Peyer's patch (tissue), 4 donors: ENCODE data around the gene KIF5B. TPM values are rescaled to one million over a fixed set of nuclear protein-coding genes. Genes with fewer than 3 reads are reported as not detected.
"Not testable (repeated sequence)": the region's sequence is repeated elsewhere in the genome, so short reads cannot be mapped to it uniquely, and the experiment has no call there.

Experiments used
- DNase-seq, 3 donors: peaks; one replicate each; pipeline ENCODE4 v3.0.0-alpha.2; 2017 to 2019
- H3K27ac ChIP-seq, 4 donors: fragments of 200-600 bp; sonication (generic); one replicate each; pipeline ENCODE4 v1.5.1; 2016 to 2019
- H3K27me3 ChIP-seq, 2 donors: fragments of 200-600 bp; sonication (generic); one replicate each; pipeline ENCODE4 v1.5.1; 2019
- H3K36me3 ChIP-seq, 3 donors: fragments of 200-600 bp; sonication (generic); one replicate each; pipeline ENCODE4 v1.5.1; 2016 to 2019
- H3K4me1 ChIP-seq, 4 donors: fragments of 200-600 bp; sonication (generic); one replicate each; pipeline ENCODE4 v1.5.1; 2016 to 2019
- H3K4me3 ChIP-seq, 4 donors: fragments of 200-600 bp; sonication (generic); 1 replicate in 3 of 4; 2 replicates in 1 of 4; pipeline ENCODE4 v1.5.1; 2016 to 2019; ENCODE audit warnings: mild to moderate bottlenecking in 1 of 4
- H3K9me3 ChIP-seq, 4 donors: fragments of 200-600 bp; sonication (generic); one replicate each; pipeline ENCODE4 v1.5.1; 2016 to 2019; ENCODE audit warnings: mild to moderate bottlenecking in 1 of 4
- CTCF ChIP-seq, 6 experiments: fragments of 450-650 bp in 4 of 6; fragments of 200-600 bp in 2 of 6; sonication (generic) in 1 of 6; IDR thresholded peaks; one replicate each; pipeline ENCODE4 v1.5.1; 2017 to 2019; ENCODE audit warnings: antibody characterized with exemption in 6 of 6, mild to moderate bottlenecking in 3 of 6, moderate library complexity in 1 of 6
- POLR2A ChIP-seq, 2 donors: fragments of 450-650 bp; IDR thresholded peaks; one replicate each; pipeline ENCODE4 v1.5.1; 2017; ENCODE audit warnings: antibody characterized with exemption in 2 of 2, mild to moderate bottlenecking in 2 of 2, moderate library complexity in 2 of 2
- total RNA-seq, 4 donors: library from RNA; depleted of rRNA; stranded (reverse); fragments of >200 nt; gene quantifications; one replicate each; pipeline ENCODE4 v1.1.0, GENCODE V29; 2016

The KIF5B gene
- total RNA-seq, 4 donors from 2014 or later = 69.1 to 124 (median 83.9) TPM

DNA sequence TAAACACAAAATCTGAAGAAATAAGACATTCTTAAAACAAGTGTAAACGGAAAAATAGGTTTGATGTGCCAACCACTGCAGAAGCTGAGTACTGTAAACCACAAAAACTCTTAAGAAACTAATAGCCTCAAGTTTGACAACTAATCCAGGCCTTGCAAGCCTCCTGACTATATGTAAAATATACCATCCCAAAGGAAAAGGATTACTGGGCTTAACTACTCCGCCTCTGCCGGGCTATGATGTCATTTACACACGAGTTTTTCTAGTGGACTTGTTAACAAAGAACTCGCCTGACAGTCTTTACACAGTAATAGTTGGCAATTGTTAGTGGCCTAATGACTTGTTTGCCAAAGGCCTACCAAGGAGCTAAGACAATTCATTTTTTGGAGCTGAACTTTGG, 2.1 kb downstream of the KIF5B start:
- Histone ChIP-seq H3K9me3 (no peaks in the 10 kb centered on the region), H3K4me1 (peaks cover 0 to 54% (median 11%) of the 10 kb centered on the region in 4 donors), H3K4me3 (peak overlapping the region; percentile 84 to 98 (median 94)), H3K27ac (peak overlapping the region in 3 of 4 donors; percentile 11 to 99 (median 22)), H3K36me3 (no peaks in the 10 kb centered on the region), H3K27me3 (no peaks in the 10 kb centered on the region)
- TF ChIP-seq POLR2A (IDR thresholded peaks at IDR 0.05) (no peak), CTCF (IDR thresholded peaks at IDR 0.05) (peak in 1 of 6 experiments; percentile 2)
- no peak for DNase-seq

DNA sequence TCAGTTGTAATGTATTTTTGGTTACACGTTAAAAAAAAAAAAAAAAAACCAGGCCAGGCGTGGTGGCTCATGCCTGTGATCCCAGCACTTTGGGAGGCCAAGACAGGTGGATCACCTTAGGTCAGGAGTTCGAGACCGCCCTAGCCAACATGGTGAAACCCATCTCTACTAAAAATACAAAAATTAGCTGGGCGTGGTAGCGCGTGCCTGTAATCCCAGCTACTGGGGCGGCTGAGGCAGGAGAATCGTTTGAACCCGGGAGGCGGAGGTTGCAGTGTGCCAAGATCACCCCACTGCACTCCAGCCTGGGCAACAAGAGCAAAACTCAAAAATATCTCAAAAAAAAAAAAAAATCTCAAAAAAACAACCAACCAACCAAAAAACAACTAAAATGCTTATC, 2.8 kb downstream of the KIF5B start:
- H3K9me3 ChIP-seq, H3K27me3 ChIP-seq, H3K36me3 ChIP-seq, DNase-seq: not testable (repeated sequence)
- peaks cover 0 to 61% (median 11%) of the 10 kb centered on the region in 4 donors for H3K4me1 ChIP-seq
- H3K27ac ChIP-seq = peak overlapping the region in 2 of 4 donors; percentile 11 to 99
- peak overlapping the region in 2 of 4 donors; percentile 84 to 98 for H3K4me3 ChIP-seq

GRCh38 chr10:32051926-32052325, 4.3 kb downstream of the KIF5B start:
- no peak for DNase-seq
- TF ChIP-seq POLR2A (IDR thresholded peaks at IDR 0.05) = no peak
- no peak for TF ChIP-seq CTCF (IDR thresholded peaks at IDR 0.05)
- Histone ChIP-seq H3K27ac (peak overlapping the region in 3 of 4 donors; percentile 16 to 99 (median 32)), H3K9me3 (no peaks in the 10 kb centered on the region), H3K27me3 (no peaks in the 10 kb centered on the region), H3K36me3 (peaks cover 0 to 13% (median 0%) of the 10 kb centered on the region in 3 donors), H3K4me1 (peaks cover 0 to 62% (median 11%) of the 10 kb centered on the region in 4 donors), H3K4me3 (peak overlapping the region in 2 of 4 donors; percentile 18 to 84)

DNA sequence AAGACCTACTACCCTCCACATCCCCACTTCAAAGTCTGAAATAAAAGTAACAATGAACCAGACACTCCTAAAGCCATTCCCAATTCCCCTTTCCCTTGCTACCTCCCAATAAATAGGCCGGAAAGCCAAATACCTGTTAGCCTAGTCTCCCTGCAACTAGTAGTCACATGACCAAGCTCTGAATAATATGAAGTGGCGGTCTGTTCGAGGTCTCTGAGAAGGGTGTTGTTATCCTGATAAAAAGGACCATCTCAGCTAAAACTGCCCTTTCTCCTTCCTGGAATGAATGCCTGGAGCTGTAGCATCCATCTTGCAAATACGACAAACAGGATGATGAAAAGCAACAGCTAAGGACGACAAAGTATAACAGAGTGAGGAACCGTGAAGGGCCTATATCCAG, 6.0 kb downstream of the KIF5B start:
- TF ChIP-seq CTCF (IDR thresholded peaks at IDR 0.05) = no peak
- no peak for TF ChIP-seq POLR2A (IDR thresholded peaks at IDR 0.05)
- Histone ChIP-seq H3K4me1 (peaks cover 0 to 60% (median 11%) of the 10 kb centered on the region in 4 donors), H3K27me3 (no peaks in the 10 kb centered on the region), H3K4me3 (no peak overlapping the region), H3K9me3 (no peaks in the 10 kb centered on the region), H3K36me3 (peaks cover 0 to 19% (median 0%) of the 10 kb centered on the region in 3 donors), H3K27ac (peak overlapping the region in 1 of 4 donors; percentile 99)
- DNase-seq = no peak

DNA sequence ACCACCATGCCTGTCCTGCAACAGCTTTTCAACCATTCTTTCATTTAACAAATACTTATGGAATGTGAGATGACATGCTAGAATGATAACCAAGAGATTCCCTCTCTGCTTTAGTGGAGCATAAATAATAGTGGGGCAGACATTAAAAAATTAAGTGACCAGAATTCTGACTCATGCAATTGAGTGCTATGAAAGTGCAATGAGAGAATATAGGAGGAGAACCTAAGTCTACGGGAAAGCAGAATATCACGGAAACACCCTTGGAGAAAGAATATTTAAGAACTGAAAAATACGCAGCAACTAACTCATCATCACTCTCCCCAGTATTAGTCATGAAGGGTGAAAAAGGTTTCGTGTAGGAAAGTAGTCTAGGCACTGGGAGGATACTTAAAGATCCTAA, 7.1 kb downstream of the KIF5B start:
- H3K27ac ChIP-seq = no peak overlapping the region

GRCh38 chr10:32048282-32048681, 7.9 kb downstream of the KIF5B start:
- Histone ChIP-seq H3K36me3 (peaks cover 0 to 33% (median 0%) of the 10 kb centered on the region in 3 donors), H3K4me1 (peaks cover 0 to 64% (median 10%) of the 10 kb centered on the region in 4 donors), H3K9me3 (no peaks in the 10 kb centered on the region), H3K4me3 (no peak overlapping the region), H3K27me3 (no peaks in the 10 kb centered on the region), H3K27ac (no peak overlapping the region)
- DNase-seq = no peak
- TF ChIP-seq CTCF (IDR thresholded peaks at IDR 0.05) = no peak
- TF ChIP-seq POLR2A (IDR thresholded peaks at IDR 0.05) = no peak

More for the DNA sequence above, 7.1 kb downstream of the KIF5B start:
- Histone ChIP-seq H3K4me3 (no peak overlapping the region), H3K9me3 (no peaks in the 10 kb centered on the region), H3K4me1 (peaks cover 0 to 67% (median 11%) of the 10 kb centered on the region in 4 donors), H3K36me3 (peaks cover 0 to 29% (median 0%) of the 10 kb centered on the region in 3 donors), H3K27me3 (no peaks in the 10 kb centered on the region)
- DNase-seq = no peak
- TF ChIP-seq POLR2A (IDR thresholded peaks at IDR 0.05) (no peak), CTCF (IDR thresholded peaks at IDR 0.05) (no peak)
